Body of pancreas (tissue), 4 donors: ENCODE measurements around the gene MBD6.

Source experiments
- CTCF ChIP-seq, 7 experiments: fragments of 450-650 bp in 4 of 7; fragments of 200-600 bp in 3 of 7; sonication (generic) in 3 of 7; IDR thresholded peaks; one replicate each; pipeline ENCODE4 v1.5.1; 2016 to 2019; ENCODE audit warnings: antibody characterized with exemption in 7 of 7
- POLR2A ChIP-seq, 3 donors: fragments of 450-650 bp; IDR thresholded peaks; one replicate each; pipeline ENCODE4 v1.6.1; 2016; ENCODE audit warnings: antibody characterized with exemption in 3 of 3, mild to moderate bottlenecking in 2 of 3

DNA sequence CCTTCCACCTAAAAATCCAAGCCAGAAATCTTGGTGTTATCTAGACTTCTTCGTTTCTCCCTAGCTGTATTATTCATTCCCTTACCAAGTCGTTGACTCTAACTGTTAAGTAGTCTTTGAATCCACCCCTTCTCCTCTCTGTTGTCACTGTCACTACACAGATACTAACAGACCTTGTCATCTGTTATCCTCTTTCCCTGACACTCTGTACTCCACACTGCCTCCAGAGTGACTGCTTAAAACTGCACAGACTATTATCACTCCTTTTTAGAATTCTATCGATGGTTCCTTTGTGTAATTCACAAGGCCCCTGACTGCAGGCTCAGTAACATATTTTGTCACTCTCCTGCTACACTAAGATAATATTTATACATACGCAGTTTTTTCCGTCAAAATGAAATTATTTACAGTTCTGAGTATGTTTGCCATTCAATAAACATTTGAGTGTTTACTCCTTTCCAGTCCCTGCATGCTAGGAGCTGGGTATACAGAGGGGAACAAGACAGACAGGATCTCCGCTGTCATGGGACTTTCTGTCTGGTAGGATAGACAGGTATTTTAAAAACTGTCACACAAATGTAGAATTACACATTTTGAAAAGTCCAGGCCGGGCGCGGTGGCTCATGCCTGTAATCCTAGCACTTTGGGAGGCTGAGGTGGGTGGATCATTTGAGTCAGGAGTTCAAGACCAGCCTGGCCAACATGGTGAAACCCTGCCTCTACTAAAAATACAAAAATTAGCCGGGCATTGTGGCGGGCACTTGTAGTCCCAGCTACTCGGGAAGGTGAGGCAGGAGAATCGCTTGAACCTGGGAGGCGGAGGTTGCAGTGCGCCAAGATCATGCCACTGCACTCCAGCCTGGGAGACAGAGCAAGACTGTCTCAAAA lies 31.0 kb upstream of the MBD6 start:
- TF ChIP-seq CTCF (IDR thresholded peaks at IDR 0.05) (no peak), POLR2A (IDR thresholded peaks at IDR 0.05) (no peak)
